HEK293T (cell line): ENCODE measurements around the gene PARD6A.

Source experiments
- ARNT ChIP-seq: fragments of 450-650 bp; IDR thresholded peaks from 2 replicates; pipeline ENCODE4 v1.6.1; 2017; ENCODE audit warnings: mild to moderate bottlenecking
- BHLHE40 ChIP-seq: fragments of 450-650 bp; IDR thresholded peaks from 2 replicates; pipeline ENCODE4 v1.6.1; 2016; ENCODE audit warnings: mild to moderate bottlenecking, moderate library complexity, borderline replicate concordance
- ELF4 ChIP-seq: fragments of 450-650 bp; IDR thresholded peaks from 2 replicates; pipeline ENCODE4 v1.6.1; 2017; ENCODE audit warnings: antibody characterized with exemption
- FOXA1 ChIP-seq: fragments of 450-650 bp; IDR thresholded peaks from 2 replicates; pipeline ENCODE4 v1.6.1; 2016; ENCODE audit warnings: mild to moderate bottlenecking
- FOXK2 ChIP-seq: fragments of 450-650 bp; IDR thresholded peaks from 2 replicates; pipeline ENCODE4 v1.6.1; 2016; ENCODE audit warnings: mild to moderate bottlenecking
- FOXM1 ChIP-seq: fragments of 450-650 bp; IDR thresholded peaks from 2 replicates; pipeline ENCODE4 v1.6.1; 2017; ENCODE audit warnings: mild to moderate bottlenecking, borderline replicate concordance
- HDGF ChIP-seq: fragments of 450-650 bp; IDR thresholded peaks from 2 replicates; pipeline ENCODE4 v1.6.1; 2017; ENCODE audit warnings: antibody characterized with exemption, borderline replicate concordance
- SP1 ChIP-seq: fragments of 450-650 bp; IDR thresholded peaks from 2 replicates; pipeline ENCODE4 v1.6.1; 2017
- SUZ12 ChIP-seq: fragments of 450-650 bp; IDR thresholded peaks from 2 replicates; pipeline ENCODE4 v1.6.1; 2016; ENCODE audit warnings: mild to moderate bottlenecking
- TARDBP ChIP-seq: fragments of 450-650 bp; IDR thresholded peaks from 2 replicates; pipeline ENCODE4 v1.6.1; 2016
- ZNF384 ChIP-seq: fragments of 450-650 bp; IDR thresholded peaks from 2 replicates; pipeline ENCODE4 v1.6.1; 2016
- TF ChIP-seq, protein P1 (sequence below): fragments of 450-650 bp; IDR thresholded peaks from 2 replicates; pipeline ENCODE4 v1.6.1; 2016

DNA sequence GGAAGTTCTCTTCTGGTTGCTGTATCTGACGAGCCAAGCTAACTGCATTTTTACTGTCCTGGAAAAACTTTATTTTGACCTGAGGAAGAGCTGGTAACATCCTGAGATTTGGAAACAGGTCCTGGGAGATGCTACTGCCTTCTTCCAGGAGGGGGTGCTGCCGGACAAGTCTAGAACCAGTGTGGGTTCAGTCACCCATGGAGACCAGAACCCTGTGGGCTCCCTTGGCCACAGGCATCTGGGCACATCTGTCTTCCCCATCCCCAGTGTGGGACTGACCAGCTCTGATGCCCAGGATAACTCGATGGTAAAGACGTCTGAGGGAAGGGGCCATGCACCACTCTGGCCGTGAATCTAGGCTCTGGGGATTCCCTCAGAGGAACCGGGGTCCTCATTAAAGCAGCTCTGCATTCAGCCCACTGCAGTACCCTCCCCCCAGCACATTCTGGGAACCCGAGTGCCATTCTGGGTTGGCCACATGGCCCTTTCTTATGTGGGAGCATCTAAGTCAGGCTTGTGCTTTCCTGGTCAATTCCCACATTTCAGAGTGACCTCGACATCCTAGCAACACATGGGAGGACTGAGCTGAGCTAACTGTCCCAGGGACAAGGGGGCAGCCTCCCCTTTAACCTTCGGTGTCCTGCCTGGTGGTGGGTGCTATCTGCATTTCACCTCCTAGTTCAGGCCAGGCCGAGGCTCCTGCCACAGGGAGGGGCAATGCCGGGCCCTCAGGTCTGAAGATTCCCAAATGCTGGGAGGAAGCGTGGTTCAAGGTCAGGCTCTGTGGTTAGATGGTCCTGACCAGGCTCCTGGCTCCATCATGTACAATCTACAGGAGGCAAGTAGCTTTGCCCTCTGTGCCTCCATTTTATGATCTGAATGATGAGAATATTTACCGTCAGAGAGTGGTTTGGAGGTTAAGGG lies 12.2 kb downstream of the PARD6A start:
- TF ChIP-seq, protein P1, sequence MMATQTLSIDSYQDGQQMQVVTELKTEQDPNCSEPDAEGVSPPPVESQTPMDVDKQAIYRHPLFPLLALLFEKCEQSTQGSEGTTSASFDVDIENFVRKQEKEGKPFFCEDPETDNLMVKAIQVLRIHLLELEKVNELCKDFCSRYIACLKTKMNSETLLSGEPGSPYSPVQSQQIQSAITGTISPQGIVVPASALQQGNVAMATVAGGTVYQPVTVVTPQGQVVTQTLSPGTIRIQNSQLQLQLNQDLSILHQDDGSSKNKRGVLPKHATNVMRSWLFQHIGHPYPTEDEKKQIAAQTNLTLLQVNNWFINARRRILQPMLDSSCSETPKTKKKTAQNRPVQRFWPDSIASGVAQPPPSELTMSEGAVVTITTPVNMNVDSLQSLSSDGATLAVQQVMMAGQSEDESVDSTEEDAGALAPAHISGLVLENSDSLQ: no peak
- TF ChIP-seq HDGF (no peak), SUZ12 (no peak), ZNF384 (no peak), SP1 (no peak), FOXK2 (no peak), FOXA1 (no peak), FOXM1 (no peak), ARNT (no peak), BHLHE40 (no peak), ELF4 (no peak), TARDBP (no peak)
